ENCODE measurements around the gene SNX10.

Gene SNX10

GRCh38 chr7:26404189-26404996 lies 112.7 kb downstream of the SNX10 start:
- DNase-seq (ENCODE audit: low read depth in 2 of 2) = no peak

- DNase-seq (ENCODE audit: low read depth in 2 of 2) = no peak
These were observed 114.8 kb downstream of the SNX10 start for GRCh38 chr7:26406433-26406832.

DNA sequence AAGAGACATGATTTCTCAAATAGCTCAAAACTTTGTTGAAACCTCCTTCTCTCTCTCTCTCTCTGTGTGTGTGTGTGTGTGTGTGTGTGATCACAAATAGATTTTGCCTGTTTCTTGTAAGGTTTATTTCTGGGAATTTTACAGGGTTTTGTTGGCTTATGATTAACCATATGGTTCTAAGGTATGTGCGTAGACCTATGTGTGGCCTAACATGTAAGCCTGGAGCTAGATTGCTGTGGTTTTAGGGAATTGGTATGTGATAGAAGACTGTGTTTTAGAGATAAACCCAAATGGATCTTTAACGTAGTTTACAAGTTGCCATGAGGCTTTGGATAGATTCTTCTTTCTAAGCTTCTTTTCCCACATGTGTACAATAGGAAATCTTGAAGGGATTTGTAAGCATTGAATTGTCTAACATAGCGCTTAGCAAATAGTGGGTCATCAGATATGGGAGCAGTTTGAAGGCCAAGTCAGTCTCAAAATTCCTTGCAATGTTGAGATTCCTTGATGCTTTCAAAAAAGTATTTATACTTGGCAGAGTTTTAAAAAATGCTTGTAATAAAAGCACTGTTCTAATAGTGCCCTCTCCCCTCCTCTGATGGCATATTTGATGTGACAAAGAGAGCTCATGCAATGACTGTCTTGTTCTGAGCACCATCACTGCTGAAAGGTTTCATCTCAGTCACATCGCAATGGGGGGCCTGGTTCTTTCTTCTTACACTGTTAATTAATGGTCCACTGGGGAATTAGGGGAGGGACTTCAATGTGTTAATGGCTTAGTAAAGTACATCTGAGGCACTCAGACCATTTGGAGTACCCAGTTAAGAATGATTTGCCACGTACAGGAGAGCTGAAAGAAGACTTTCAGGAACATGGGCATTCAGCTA lies 118.2 kb downstream of the SNX10 start:
- DNase-seq (ENCODE audit: low read depth in 2 of 2) = no peak

DNA sequence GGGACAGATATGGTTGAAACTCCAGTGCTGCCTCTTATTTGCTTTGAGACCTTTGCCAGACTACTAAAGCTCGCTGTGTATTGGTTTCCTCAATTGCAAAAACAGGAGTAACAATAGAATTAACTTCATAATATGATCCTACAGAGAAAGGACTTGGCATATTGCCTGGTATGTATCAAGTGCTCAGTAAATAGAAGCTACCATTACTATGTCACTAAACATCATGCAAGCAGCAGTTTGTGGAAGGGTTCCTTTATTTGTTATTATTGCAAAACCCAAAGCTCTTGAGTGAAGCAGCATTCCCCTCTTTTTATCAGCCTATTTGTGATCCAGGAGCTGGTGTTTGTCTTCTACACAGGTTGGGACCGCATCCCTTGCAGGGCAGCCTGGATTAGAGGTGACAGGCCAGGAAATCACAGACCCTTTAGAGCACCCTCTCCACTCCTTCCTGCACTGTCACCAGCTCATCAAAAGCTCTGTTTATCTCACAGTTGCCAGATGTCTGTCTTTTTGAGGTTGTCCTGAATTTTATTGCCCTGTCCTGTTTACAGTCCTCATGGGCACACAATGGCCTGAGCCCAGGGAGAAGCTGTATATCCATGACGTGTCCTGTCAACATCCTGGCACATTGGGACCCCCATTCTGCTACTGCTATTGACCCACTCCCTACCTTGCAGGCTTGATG lies 121.5 kb downstream of the SNX10 start:
- no peak for DNase-seq (ENCODE audit: low read depth in 2 of 2)

- no peak for DNase-seq (ENCODE audit: low read depth in 2 of 2)
These were observed 124.3 kb downstream of the SNX10 start for GRCh38 chr7:26416004-26416403.

DNA sequence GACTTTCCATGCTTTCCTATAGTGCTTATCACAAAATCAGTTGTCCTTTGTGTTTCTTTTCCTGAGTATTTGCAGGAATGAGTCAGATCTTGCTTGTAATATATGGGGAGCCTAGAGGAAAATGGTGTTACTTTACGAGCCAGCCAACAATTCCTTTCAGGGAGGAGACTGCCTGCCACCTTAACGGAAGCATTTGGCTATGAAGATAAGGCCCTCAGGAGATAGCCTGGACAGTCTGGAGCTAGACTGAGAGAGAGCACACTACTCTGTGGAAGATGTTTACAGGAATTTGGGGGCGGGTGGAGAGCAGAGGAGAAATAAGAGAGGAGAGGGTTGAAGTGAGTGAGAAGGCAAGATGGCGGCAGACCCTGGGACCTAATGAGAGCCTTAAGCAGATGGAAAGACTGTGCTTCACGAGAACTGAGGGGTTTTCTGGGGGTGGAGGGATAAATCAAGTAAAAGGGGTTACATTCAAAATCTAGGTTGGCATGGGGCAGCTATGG lies 126.3 kb downstream of the SNX10 start:
- no peak for DNase-seq (ENCODE audit: low read depth in 2 of 2)

DNA sequence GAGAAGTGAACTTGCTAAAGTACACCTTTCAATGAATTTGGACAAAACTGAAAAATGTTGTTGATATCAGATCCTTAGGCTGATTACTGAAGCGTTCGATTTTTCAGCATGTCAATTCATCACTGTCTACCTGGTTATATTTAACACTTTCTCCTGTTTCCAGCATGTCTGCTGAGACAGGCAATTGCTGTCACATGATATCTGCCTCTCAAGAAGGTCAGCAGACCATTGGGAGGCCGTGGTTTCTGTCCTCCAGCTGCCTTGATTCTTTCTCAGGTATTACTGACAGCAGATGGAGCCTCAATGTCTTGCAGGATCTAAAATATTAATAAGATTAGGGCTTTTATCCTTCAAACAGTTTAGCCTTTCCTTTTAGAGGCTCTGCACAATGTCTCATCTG lies 127.5 kb downstream of the SNX10 start:
- no peak for DNase-seq (ENCODE audit: low read depth in 2 of 2)

DNA sequence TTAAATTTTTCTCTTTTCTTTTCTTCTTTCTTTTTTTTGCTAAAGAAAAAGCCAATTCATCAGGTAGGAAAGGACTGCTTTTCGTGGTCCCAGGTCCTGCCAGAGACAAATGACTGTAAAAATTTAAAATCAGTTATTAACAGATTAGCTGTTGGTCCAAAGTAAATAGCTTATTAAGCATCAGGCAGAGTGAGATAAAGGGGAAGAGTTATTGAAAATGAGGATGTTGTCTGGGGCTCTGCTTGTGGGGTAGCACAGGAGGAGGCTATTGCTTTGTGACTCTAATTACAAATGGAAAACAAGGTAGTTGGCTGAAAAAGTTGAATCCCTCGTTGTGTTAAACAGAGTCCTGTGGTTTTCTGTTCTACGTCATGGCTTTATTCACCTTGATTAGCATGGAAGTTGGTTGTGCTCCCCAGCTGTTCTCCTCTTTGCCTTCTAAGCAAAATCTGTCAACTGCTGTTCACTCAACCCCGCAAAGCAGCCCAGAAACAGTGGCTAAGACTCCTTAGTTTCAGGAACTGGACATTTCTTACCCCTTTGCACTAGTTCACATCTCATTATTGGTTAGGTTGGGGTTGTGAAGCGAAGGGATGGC lies 128.9 kb downstream of the SNX10 start:
- no peak for DNase-seq (ENCODE audit: low read depth in 2 of 2)

DNA sequence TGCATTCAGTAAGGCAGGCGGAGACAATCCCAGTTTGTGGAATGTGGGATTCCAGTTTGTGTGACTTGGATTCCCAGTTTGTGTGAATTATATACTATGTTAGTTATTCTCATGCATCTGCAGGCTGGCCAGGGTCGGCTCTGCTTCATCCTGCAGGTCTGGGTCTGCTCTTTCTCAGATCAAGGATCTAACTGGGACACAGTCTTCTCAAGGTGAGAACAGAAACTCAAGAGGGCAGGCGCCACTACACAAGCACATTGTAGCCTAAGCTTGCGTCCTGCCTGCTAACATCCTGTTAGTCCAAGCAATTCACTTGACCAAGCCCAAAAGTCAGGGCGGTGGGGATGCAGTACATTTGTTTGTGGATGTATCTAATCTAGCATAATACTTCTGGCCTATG lies 131.1 kb downstream of the SNX10 start:
- no peak for DNase-seq (ENCODE audit: low read depth in 2 of 2)

- DNase-seq (ENCODE audit: low read depth in 2 of 2) = no peak
These were observed 131.8 kb downstream of the SNX10 start for GRCh38 chr7:26423436-26423835.
